Stomach (tissue), 9 donors: ENCODE results near the gene DLG2. TPM values are rescaled to one million over a fixed set of nuclear protein-coding genes. Genes with fewer than 3 reads are reported as not detected.

Experiments used
- DNase-seq, 2 donors: peaks; one replicate each; pipeline versions ENCODE4 v3.0.0 to v3.0.0-alpha.2; 2013 to 2019
- H3K27ac ChIP-seq, 5 donors: fragments of 200-600 bp in 4 of 5; sonication (generic) in 4 of 5; one replicate each; pipeline ENCODE4 v1.5.1; 2013 to 2019; ENCODE audit warnings: mild to moderate bottlenecking in 1 of 5, moderate library complexity in 1 of 5
- H3K27me3 ChIP-seq, 3 donors: fragments of 200-600 bp; sonication (generic); one replicate each; pipeline ENCODE4 v1.5.1; 2017 to 2019; ENCODE audit warnings: mixed run types in 1 of 3
- H3K36me3 ChIP-seq, 4 donors: fragments of 200-600 bp; sonication (generic); 1 replicate in 3 of 4; 2 replicates in 1 of 4; pipeline ENCODE4 v1.5.1; 2016 to 2019
- H3K4me1 ChIP-seq, 4 donors: fragments of 200-600 bp; sonication (generic); one replicate each; pipeline ENCODE4 v1.5.1; 2016 to 2019
- H3K4me3 ChIP-seq, 4 donors: fragments of 200-600 bp; sonication (generic) in 3 of 4; one replicate each; pipeline ENCODE4 v1.5.1; 2016 to 2019; ENCODE audit warnings: mild to moderate bottlenecking in 1 of 4
- H3K9me3 ChIP-seq, 4 donors: fragments of 200-600 bp; sonication (generic); one replicate each; pipeline ENCODE4 v1.5.1; 2016 to 2019
- EP300 ChIP-seq: sonication (generic); formaldehyde crosslinking; IDR thresholded peaks from one replicate; pipeline ENCODE4 v1.6.1; 2017; ENCODE audit warnings: antibody characterized with exemption
- POLR2A ChIP-seq, 4 donors: fragments of 450-650 bp; IDR thresholded peaks; one replicate each; pipeline ENCODE4 v1.6.1; 2016; ENCODE audit warnings: antibody characterized with exemption in 4 of 4, control low read depth in 2 of 4, mild to moderate bottlenecking in 1 of 4, moderate library complexity in 1 of 4
- POLR2AphosphoS5 ChIP-seq, 3 donors: sonication (generic); formaldehyde crosslinking; IDR thresholded peaks; one replicate each; pipeline ENCODE4 v1.6.1; 2016; ENCODE audit warnings: antibody characterized with exemption in 3 of 3
- WGBS, 5 donors: extraction: QIAGEN DNeasy Blood & Tissue Kit in 3 of 5; methylation state at CpG; one replicate each; pipeline versions ENCODE4 v1.1.5 to v1.1.7; 2013 to 2018; 5-methylcytosine and 5-hydroxymethylcytosine counted together
- intact Hi-C: fragments of 100-400 bp; cut with DNase I; formaldehyde crosslinking; loops from one replicate; pipeline ENCODE4 v1.15.1; 2023; ENCODE audit warnings: low total_unique reads
- polyA plus RNA-seq, 3 donors: library from polyadenylated mRNA; stranded (reverse); fragments of 200-250 nt; gene quantifications; one replicate each; pipeline ENCODE4 v1.2.3, GENCODE V29; 2013
- total RNA-seq, 5 donors: library from RNA; depleted of rRNA; stranded (reverse); fragments of >200 nt; gene quantifications; one replicate each; pipeline versions ENCODE4 v1.1.0 to v1.2.3, GENCODE V29; 2014 to 2016
- TF ChIP-seq, protein P1 (sequence below), 7 experiments: fragments of 450-650 bp in 4 of 7; fragments of 200-600 bp in 3 of 7; sonication (generic) in 3 of 7; IDR thresholded peaks; one replicate each; pipeline ENCODE4 v1.5.1; 2016 to 2019; ENCODE audit warnings: antibody characterized with exemption in 7 of 7, control low read depth in 2 of 7, mild to moderate bottlenecking in 1 of 7
- donor health status: healthy with polysubstance abuse.
- donor health status: Bipolar disorder and iron deficiency.
- donor health status: healthy.

The DLG2 gene
- total and polyA plus RNA-seq, 8 donors = 1.3 to 19.1 (median 3.5) TPM

DNA sequence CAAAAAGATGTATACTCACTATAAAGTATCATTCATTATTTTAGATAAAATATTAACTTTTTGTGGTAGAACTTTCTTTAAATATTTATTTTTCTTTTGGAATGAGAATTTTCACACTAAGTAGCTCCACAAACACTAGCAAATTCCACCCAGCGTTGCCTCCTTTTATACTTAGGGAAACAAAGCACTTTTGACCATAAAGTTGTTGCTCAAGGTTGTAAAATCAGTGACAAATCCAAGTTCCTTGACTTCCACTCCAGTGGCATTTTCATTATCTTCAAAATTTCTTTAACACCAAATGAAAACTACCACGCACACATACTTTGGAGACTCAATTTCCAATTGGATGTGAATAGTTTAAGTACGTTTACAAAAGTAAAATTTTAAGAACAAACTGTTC is 431.2 kb downstream of the DLG2 start:
- intact Hi-C loops = no loop called here
- Histone ChIP-seq H3K27ac (no peak overlapping the region), H3K4me3 (no peak overlapping the region), H3K9me3 (peaks cover 0 to 11% (median 5%) of the 10 kb centered on the region in 4 donors), H3K27me3 (no peaks in the 10 kb centered on the region), H3K36me3 (no peaks in the 10 kb centered on the region), H3K4me1 (no peaks in the 10 kb centered on the region)
- no peak for TF ChIP-seq POLR2A (IDR thresholded peaks at IDR 0.05)
- TF ChIP-seq EP300 = no peak
- TF ChIP-seq, protein P1, sequence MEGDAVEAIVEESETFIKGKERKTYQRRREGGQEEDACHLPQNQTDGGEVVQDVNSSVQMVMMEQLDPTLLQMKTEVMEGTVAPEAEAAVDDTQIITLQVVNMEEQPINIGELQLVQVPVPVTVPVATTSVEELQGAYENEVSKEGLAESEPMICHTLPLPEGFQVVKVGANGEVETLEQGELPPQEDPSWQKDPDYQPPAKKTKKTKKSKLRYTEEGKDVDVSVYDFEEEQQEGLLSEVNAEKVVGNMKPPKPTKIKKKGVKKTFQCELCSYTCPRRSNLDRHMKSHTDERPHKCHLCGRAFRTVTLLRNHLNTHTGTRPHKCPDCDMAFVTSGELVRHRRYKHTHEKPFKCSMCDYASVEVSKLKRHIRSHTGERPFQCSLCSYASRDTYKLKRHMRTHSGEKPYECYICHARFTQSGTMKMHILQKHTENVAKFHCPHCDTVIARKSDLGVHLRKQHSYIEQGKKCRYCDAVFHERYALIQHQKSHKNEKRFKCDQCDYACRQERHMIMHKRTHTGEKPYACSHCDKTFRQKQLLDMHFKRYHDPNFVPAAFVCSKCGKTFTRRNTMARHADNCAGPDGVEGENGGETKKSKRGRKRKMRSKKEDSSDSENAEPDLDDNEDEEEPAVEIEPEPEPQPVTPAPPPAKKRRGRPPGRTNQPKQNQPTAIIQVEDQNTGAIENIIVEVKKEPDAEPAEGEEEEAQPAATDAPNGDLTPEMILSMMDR (IDR thresholded peaks at IDR 0.05) = no peak
- TF ChIP-seq POLR2AphosphoS5 (IDR thresholded peaks at IDR 0.05) = no peak
- no peak for DNase-seq
- WGBS, 5 donors = 70 to 83% (median 75%) methylated on average over 3 of the region's 3 CpGs

DNA sequence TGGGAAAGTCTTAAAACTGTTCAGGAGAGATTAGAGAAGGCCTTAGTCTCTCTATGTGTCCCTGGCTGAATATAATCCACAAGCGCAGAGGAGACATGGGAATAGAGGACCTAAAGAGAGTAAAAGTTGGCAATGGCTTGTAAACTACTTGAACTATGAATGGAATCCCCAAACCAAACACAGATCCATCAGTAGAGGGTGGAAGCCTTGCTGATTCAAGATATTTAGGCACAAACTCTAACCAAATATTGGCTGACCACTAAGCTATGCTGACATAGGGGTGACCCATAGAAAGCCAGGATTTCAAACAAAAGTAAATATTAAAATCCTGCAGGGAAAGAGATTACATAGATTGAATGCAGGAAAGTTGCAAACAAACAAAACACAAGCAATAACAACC is 439.2 kb downstream of the DLG2 start:
- intact Hi-C loops = no loop called here
- 31 to 60% (median 55%) methylated on average over 1 of the region's 1 CpG for WGBS, 5 donors

DNA sequence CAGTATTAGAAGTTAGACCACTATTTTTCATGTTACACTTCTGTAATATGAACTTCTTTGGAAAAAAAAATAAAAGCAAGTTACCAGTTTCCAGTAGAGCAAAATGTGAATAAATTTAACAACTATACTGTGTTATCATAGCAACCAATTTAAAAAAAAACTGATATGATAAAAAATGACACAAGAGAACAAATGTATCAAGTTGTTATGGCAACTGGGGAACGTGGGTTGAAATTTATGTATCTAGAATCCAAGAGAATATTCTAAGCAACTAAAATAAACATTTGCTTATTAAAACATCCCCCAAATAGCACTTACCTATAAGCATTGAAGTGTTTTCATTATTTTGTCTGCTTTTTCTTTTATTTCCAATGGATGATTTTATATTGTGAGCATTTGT is 442.4 kb downstream of the DLG2 start:
- Histone ChIP-seq H3K27ac (no peak overlapping the region), H3K36me3 (no peaks in the 10 kb centered on the region), H3K4me3 (no peak overlapping the region), H3K27me3 (no peaks in the 10 kb centered on the region), H3K9me3 (peaks cover 0 to 6% (median 2%) of the 10 kb centered on the region in 4 donors), H3K4me1 (no peaks in the 10 kb centered on the region)
- 23 to 35% (median 25%) methylated on average over 1 of the region's 1 CpG for WGBS, 5 donors
- no peak for TF ChIP-seq POLR2AphosphoS5 (IDR thresholded peaks at IDR 0.05)
- TF ChIP-seq, protein P1 (IDR thresholded peaks at IDR 0.05) = no peak
- no peak for TF ChIP-seq POLR2A (IDR thresholded peaks at IDR 0.05)
- TF ChIP-seq EP300 = no peak
- intact Hi-C loops = no loop called here
- no peak for DNase-seq

More for the DNA sequence above, 439.2 kb downstream of the DLG2 start:
- no peak for DNase-seq
- Histone ChIP-seq H3K27me3 (no peaks in the 10 kb centered on the region), H3K9me3 (peaks cover 0 to 6% (median 2%) of the 10 kb centered on the region in 4 donors), H3K36me3 (no peaks in the 10 kb centered on the region), H3K4me1 (no peaks in the 10 kb centered on the region), H3K27ac (no peak overlapping the region), H3K4me3 (no peak overlapping the region)
- TF ChIP-seq EP300 (no peak), POLR2A (IDR thresholded peaks at IDR 0.05) (no peak)
- TF ChIP-seq, protein P1 (IDR thresholded peaks at IDR 0.05) = no peak

DNA sequence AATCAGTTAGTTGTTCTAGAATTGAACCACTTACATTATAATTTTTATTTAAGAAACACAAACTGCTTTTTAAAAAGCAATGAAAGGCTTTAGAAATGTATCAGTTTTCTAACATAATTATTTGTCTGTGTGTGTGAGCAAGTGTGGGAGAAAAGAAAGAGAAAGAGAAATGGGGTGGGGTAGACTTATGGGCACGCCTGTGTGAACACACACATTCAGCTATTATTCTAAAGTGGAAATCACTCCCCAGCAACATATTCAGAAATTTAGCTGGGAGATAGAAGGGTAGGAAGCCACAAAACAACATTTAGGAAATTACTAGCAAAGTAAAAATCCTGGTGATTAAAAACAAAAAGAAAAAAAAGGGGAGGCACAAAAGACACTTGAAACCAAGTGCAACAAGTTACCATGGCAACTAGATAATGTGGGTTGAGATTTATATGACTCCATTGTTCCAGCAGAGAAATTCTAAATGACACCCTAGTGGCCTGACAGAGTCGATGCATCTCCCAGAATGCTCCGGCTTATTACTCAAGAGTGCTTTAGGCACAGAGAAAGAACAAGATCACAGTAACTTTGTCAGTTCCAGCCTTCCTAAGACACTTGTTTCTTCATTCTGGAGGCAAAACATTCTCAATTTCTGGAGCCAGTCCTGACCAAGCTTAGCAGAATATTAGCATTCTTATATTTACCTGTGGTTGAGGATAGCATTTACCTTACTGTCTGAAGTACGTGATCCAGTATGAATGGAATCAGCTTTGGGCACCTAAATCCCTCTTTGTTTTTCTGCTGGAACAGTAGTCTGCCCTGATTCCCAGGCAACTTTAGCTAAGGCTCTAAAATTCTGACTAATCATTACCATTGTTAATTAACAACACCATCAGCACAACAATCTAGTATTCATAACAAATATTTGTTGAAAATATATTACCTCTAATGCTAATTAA is 444.4 kb downstream of the DLG2 start:
- no peaks in the 10 kb centered on the region for H3K27me3 ChIP-seq
- WGBS, 5 donors = 31 to 56% (median 34%) methylated on average over 4 of the region's 4 CpGs
- TF ChIP-seq, protein P1 (IDR thresholded peaks at IDR 0.05) = peak in 1 of 7 experiments; percentile 26
- TF ChIP-seq POLR2A (IDR thresholded peaks at IDR 0.05) = no peak
- intact Hi-C loops = no loop called here
- H3K4me1 ChIP-seq = no peaks in the 10 kb centered on the region
- peaks cover 0 to 5% (median 2%) of the 10 kb centered on the region in 4 donors for H3K9me3 ChIP-seq
- DNase-seq = peak in 1 of 2 donors; percentile 60
- H3K36me3 ChIP-seq = no peaks in the 10 kb centered on the region
- no peak overlapping the region for H3K27ac ChIP-seq
- no peak overlapping the region for H3K4me3 ChIP-seq
